GM19455 (cell line): ENCODE data around the gene MRPS6.

Experiments used
- ATAC-seq: cut with Tn5 transposase; IDR thresholded peaks from one replicate; pipeline ENCODE4 v1.9.1; 2021; ENCODE audit not compliant: unreplicated experiment

Gene MRPS6

DNA sequence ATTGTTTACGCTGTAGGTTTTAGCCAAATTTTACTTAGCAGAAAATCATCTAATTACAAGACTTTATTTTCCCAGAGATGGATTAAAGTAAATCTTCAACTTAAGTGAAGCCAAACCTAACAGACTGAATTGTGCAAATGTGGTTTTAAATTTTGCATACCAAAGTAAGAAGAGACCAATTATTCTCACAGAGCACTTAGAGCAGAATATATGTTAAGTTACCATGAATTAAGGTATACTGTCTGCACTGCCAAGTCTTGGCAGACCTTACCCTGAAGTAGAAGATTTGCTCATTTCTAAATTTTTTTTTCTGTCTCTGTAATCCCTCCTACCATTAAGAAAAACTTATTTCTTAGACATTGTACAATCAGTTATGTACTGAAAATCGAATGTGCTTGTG lies 24.1 kb downstream of the MRPS6 start:
- no peak for ATAC-seq

DNA sequence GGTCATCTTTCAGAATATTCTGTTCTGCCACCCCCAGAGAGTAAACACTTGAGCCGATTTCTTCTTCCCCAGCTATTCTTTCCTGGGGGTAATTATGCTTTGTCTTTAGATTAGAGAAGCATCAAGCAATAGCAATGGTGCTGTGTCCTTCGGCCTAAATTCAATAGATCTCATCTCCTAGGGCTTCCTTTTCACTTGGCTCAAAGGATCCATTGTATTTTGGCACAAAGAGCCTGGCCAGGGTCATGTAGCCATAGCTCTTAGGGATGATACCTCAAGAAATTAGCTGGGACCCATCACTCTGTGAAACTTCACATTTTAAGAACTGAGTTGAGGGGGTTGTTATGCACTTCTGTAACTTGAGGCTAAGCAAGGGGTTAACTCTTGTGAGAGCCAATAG lies 27.0 kb downstream of the MRPS6 start:
- ATAC-seq = no peak

DNA sequence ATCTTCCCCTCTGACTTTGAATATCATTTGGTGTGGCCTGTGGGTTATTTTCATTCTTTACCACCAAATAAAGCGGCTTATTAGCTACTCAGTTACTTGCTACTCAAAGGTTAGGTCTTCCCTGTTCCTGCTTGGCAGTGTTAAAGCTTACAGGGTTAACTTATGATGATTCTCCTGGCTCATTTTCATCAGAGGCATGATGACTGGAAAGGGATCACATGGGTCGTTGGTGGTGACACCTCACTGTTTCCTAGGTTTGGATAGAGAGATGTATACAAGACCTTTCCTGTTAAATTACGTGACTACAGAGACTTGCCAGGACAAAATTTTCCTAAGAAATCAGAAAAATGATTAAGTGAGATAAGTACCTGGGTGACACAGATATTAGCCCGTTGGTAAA lies 27.4 kb downstream of the MRPS6 start:
- no peak for ATAC-seq

DNA sequence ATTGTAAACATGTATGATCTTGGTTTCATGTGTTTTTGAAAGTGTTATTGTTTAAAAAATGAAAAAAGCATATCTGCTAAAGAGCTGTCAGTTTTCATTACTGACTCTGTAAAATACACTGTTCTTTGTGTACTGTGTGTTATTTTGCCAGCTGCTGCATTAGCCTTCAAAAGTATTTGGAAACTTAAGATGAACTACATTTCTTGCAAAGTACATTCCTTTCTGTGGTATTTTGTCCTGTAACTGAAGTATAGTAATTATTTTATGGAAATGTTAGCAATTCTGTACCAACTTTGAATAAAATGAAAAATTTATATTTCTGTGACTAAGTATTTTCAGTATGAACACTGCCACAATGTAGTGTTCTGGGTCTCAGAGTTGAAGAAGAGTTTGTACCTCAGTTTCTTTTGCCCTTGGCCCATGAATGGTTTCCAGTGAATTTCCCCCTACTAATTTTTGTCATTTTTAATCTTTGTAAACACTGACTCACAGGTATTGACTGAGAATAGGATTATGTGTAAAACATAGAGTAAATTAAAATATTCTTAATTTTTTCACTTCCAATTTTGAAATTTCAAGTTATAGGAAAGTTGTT lies 32.7 kb downstream of the MRPS6 start:
- no peak for ATAC-seq

DNA sequence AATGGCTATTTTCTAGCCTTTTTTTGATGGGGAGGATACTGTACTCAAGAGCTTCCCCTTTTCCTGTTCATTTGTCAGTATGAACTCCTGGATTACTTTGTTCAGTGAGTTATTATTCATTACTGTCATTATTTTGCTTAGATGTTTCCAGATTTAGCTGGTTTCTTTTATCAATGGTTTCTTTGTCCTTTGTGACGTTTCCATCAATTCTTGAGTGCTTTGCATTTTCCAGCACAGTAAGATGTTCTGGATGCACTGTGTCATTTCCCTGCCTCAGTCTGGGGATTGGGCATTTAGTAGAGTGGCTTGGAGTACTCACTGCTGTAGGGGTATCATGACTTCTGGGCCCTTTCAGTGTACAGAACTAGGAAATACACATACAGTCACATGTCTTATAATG lies 34.2 kb downstream of the MRPS6 start:
- ATAC-seq = no peak

DNA sequence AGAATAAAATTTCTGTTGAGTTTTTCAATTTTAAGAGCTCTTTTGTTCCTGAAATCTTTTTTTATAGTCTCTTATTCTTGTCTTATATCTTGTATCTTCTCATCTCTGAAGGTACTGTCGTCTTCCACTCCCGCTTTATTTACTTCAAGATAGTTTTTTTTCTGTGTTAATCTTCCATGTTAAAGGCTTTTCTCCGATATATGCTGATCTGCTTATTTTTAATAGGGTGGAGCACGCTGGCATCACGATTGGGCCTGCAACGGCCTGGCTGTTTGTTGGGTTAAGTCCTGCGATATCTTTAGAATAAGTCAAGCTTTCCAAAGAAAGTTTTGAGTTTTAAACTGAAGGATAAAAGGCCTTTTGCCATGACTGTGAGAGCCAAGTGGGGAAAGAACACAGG lies 35.7 kb downstream of the MRPS6 start:
- ATAC-seq = no peak

DNA sequence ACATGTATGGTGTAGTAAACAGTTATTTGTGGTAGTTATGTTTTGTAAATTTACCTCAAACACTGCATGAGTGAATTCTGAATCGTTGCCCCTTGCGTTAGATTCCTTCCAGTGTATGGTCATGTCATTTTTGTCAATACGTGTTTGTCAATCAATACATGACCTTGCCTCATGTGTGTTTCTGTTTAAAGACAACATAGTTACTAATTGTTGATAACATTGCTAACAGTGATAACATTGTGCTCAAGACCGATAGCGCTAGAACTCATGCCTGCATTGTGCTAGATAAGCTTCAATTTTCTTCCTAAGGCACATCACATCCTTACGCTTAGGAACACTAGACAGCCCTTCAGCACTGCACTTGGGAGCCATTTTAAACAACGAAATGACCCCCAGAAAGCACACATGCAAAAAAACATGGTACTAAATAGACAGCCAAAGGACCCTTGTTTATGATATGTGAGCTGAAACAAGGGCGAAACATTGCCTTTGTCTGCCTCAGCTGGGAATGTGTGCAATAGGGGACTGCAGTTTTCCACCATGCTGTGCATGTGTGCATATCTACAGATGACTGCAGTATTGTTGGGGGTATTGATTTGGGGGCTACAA lies 37.3 kb downstream of the MRPS6 start:
- no peak for ATAC-seq

DNA sequence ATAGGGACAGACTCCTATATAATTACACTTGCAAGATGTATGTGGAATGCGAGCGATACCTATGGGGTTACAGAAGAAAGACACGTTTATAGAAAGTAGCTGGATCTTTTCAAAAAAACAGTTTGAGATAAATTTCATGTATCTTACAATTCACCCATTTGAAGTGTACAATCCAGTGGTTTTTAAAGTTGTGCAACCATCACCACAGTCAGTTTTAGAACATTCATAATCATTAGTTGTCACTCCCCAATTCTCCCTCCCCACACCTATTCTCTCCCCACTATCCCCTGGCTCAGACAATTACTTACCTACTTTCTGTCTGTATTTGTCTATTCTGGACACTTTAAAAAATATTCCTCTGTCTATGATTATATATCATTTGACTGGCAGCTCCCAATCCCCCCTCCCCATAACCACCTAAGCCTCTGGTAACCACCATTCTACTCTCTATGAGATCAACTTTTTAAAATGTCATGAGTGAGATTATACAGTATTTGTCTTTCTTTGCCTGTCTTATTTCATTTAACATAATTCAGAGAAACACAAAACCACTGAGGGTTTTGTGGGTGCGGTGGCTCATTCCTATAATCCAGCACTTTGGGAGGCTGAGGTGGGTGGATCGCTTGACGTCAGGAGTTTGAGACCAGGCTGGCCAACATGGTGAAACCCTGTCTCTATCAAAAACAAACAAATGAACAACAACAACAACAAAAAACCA lies 39.1 kb downstream of the MRPS6 start:
- no peak for ATAC-seq

DNA sequence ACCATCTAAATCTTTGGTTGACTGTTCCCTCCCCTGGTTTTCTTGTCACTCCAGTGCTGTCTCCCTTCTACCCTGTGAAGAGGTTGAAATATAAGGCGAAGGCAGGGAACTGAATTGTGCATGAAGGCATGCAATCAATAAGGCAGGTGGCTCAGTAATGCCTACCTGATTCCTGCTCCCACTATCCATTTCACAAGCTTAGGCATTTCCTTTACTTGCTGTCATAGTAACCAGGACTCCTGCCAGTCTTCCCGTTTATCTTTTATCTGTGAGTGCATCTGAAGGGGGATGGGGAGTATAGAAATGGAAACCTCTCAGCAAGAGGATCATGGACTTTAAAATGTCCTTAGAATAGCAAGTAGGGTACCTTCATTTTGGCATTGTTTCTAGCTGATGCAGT lies 40.5 kb downstream of the MRPS6 start:
- no peak for ATAC-seq

DNA sequence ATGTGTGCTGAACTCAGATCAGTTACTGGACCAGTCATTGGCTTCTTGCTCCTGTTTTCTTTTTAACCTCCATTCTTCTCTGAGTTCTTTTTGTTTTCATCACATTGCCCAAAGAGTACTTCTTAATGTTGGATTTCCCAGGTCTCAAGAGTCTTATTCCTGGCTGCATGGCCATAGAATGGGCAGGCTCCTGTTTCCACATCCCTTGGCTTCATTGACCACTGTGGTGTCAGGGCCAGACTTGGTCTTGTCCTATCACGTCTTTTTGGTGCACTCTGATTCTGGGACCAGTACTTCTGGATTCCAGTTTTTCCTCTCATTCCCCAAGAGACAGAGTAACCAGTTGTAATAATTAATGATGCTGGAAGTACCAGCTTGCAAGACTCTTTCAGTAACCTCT lies 41.8 kb downstream of the MRPS6 start:
- ATAC-seq = no peak

DNA sequence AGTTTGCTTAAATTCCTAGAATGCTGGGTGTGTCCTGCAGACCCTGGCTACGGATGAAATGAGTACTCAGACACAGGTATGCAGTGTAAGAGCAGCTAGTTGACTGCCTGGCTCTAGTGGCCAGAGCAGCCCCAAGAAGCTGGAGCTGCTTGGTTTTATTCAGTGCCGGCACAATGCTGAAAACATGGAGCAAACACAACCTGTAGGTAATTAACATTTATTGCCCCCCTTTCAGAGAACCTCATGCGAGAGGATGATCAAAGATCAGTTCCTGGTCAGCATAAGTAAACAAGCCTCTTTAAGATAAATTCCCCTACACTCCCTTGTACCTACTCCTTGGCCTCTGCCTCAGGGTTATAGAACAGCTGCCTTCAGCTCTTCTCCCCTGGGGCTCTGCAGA lies 43.2 kb downstream of the MRPS6 start:
- ATAC-seq = no peak

DNA sequence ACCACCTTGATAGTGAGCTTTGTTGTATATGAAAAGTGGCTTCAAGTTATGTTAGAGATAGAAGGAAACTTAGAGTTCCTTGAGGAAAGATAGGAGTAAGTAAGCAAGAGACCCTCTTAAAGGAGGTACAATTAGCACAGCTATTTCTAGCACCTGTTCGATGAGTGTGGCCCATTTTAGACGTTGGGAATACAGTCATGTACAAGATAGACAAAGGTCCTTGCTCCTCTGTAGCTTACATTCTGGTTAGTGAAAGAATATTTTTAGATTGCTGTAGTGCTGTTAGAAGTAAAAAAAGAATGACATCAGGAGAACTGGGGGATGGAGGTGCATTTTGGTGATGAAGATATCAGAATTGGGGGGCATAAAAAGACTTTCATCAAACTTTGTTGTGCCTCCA lies 47.5 kb downstream of the MRPS6 start:
- ATAC-seq = no peak

DNA sequence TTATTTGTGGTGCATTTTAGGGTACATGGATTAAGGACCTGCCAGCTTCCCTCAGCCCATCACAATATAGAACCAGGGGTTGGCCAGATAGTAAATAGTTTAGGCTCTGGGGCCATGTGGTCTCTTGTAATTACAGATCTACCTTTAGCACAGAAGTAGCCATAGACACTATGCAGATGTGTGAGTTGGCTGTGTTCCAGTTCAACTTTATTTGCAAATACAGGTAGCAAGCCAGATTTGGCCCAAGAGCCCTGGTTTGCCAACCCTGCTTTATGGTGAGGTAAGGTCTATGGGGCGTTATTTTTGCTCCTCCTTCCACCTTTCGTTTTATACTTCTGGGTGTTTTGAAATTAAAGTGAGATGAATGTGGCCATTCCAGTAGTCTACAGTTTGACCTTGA lies 48.7 kb downstream of the MRPS6 start:
- ATAC-seq = no peak

DNA sequence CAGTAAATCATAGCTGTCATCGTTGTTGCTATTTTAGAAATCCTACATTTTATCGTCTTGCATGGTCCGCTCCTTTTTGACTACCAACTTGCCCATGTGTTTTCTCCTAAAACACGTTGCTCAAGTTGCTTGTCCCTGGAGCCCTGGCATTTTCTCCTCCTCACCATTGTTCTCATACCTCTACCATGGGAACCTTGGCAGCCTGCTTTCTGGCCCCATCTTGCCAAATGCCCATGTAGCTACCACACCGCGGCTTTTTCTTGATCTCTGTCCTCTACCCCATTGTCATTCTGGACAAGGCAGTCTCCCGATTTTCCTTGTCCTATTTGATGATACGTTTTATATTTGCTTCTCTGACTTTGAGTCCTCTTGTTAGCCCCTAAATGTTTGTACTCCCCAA lies 50.2 kb downstream of the MRPS6 start:
- ATAC-seq = no peak

DNA sequence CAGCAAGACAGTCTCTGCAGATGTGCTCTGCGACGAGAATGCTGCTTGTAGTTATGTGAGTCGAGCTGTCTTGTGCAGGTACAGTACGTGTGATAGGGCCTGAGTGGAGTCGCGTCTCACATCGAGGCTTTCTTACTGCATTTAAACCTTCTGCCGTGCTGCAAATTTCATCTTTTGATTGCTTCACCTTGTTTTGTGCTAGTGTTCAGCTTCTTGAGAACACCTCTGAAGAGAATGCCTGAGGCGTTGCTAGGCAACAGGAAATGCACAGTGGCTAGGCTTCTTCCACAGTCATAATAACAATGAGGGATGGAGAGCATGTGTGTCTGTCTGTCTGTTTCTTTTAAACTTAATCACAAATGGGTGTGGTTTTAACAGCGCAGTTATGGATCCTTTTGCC lies 52.9 kb downstream of the MRPS6 start:
- no peak for ATAC-seq

DNA sequence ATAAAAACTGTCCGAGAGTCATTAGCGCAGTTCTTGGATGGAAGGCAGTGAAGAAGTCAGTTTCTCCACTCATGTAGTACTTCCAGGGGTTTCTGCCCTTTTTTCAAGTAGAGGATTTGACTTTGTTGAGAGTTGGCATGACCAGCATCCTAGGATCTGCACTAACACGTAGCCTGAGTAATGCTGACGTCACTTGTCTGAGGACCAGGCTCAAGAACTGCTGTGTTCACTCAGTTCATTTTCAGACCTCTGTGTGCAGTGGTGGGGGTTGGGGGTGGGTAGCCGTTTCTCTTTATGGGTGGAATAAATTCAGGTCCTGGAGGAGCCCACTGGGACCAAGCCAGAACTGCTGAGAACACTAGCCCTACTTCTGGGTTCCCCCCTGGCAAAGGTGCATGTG lies 53.3 kb downstream of the MRPS6 start:
- no peak for ATAC-seq

DNA sequence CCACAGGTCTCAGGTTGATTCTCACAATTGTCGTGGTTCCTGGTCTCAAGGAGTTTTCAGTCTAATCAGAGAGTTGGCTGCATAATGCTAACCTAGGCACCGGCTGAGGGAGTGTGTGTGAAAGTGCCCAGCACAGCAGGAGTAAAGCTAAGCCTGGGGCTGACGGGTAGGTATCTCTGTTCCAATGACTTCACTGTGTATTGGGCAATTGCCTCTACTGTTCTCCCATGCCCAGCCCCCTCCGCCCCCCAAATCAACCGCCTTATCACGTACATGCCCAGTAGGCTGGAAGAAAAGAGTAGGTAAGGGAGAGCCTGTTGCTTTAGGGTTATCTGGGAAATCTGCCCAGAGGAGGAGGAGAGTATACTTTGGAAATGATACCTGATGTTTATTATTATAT lies 54.7 kb downstream of the MRPS6 start:
- ATAC-seq = no peak

DNA sequence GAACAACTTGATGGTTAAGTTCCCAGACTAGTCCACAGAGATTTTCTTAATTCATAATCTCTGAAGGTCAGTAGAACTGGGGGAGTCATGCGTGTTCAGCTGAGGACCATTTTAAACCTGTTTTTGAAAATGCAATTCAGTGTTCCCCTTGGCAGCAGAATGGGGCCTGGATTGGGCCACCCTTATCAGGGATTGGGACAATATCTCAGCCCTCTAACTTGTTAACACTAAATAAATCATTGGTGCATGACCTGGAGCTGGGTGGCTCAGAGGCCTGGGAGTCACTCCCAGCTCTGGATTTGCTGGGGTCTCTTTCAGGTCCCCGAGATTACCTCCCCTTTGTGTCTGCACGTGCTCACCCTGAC lies 55.3 kb downstream of the MRPS6 start:
- no peak for ATAC-seq

DNA sequence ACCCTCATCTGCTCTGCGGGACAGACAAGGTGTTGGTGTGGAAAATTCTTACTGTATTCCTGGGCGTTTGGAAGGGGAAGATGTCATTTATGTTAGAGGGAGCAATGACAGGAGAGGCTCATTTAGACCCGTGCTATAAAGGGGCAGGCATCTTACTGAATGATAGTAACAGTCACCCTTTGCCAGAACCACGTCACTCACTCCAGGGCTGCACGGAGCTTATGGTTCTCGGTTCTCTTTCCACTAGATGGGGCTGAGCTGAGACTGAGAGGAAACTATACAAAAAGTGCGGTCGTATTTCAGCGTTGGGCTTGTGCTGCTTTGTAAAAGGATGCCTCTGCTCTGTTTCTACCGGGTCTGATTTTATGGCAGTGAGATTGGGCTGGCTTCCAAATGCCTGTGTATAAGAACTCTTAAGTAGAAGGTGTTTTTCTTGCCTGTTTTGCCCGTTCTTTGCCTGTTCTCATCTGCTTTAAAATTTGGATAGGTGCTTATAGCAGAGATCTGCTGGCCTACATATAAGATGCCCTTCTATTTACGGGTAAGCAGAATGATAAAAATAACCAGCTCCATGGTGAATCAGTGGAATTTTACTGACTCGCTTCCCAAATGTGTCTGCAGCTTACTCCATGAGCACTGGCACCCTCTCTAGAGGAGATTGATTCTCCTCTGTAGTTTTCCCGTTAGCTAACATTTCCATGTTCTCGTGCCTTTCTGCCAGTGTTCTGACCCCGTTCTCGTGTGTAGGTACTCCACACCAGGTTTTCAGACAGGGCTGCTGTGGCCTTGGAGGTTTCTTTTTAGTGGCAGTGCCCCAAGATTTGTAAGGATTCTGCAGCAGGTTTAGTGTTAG lies 55.9 kb downstream of the MRPS6 start:
- no peak for ATAC-seq

DNA sequence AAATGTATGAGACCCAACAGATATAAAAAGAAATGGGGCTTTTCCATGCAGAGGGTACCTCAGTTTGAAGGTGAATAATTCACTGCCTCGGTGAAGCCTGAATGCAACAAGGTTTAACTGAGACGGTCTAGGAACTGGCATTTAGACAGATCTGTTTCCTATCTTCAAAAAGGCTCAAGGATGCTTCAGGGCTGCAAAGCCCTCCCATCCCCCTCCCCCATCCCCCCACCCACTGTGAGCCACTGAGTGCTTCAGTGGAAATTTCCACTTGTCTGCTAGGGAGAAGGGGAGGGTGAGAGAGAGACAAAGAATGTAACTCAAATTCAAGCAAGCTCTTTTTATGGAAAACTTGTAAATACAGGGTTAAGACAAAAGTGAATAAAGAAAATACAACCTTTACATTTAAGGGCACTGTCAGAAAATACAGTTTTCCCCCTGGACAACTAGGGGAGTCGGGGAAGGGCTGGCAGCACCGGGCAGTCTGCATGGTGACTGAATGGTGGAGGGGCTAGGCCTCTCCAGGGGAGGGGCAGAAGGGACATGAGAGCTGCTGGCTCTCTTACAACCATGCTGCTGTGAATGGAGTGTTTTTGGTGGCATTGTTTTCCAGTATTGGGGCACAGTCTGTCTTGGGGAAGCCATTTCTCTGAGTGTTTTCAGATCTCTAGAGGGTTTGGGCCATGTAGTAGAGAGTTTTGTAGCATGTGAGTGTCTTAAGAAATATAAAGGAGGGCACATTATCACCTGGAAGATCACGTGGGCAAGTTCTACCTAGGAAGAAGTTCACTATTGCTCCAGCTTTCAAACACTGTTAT lies 56.7 kb downstream of the MRPS6 start:
- ATAC-seq = no peak

DNA sequence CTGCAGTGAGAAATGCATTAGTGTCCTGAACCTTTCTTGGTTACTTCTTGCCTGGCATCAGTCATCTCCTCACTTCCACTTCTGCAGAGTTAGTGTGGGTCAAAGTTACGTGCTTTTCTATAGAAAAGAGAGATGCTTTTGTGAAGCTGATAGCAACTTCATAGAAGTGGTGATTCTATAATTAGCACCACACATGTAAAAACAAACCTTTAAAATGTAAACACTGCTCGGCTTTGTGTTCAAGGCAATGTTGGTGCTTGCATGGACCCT lies 57.3 kb downstream of the MRPS6 start:
- no peak for ATAC-seq
